DMS 273 (cell line): ENCODE results near the gene LPCAT3.
"Not testable (repeated sequence)": the region's sequence is repeated elsewhere in the genome, so short reads cannot be mapped to it uniquely, and the experiment has no call there.

ENCODE experiments used
- DNase-seq: peaks from one replicate; lab custom pipeline; 2025; ENCODE audit not compliant: unreplicated experiment; lab: John Stamatoyannopoulos, UW

LPCAT3 gene

GRCh38 chr12:7038591-7038990, 20.3 kb upstream of the LPCAT3 start:
- no peak for DNase-seq

DNA sequence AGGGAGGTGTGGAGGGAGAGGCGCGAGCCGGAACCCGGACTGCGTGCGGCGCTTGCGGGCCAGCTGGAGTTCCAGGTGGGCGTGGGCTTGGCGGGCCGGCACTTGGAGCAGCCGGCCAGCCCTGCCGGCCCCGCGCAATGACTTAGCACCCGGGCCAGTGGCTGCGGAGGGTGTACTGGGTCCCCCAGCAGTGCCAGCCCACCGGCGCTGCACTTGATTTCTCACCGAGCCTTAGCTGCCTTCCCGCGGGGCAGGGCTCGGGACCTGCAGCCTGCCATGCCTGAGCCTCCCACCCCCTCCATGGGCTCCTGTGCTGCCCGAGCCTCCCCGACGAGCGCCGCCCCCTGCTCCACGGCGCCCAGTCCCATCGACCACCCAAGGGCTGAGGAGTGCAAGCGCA, 19.1 kb upstream of the LPCAT3 start:
- DNase-seq, result not testable (repeated sequence)

DNA sequence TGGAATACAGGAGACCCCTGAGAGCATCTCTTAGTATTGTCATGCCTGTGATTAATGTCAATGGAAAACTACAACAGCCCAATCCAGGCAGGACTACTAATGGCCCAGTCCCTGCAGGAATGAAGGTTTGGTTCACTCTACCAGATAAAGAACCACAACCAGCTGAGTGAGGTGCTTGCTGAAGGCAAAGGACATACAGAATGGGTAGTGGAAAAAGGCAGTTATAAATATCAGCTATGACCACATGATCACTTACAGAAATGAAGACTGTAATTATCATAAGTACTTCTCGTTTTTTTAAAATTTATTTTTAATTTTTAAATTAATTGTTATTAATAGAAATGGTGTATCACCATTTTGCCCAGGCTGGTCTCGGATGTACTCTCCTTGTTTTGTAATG, 17.2 kb upstream of the LPCAT3 start:
- DNase-seq, result no peak

GRCh38 chr12:7034464-7034863, 16.2 kb upstream of the LPCAT3 start:
- DNase-seq, result no peak

GRCh38 chr12:7032990-7033389, 14.7 kb upstream of the LPCAT3 start:
- no peak for DNase-seq

- no peak for DNase-seq
These were observed 13.0 kb upstream of the LPCAT3 start for GRCh38 chr12:7031306-7031705.

DNA sequence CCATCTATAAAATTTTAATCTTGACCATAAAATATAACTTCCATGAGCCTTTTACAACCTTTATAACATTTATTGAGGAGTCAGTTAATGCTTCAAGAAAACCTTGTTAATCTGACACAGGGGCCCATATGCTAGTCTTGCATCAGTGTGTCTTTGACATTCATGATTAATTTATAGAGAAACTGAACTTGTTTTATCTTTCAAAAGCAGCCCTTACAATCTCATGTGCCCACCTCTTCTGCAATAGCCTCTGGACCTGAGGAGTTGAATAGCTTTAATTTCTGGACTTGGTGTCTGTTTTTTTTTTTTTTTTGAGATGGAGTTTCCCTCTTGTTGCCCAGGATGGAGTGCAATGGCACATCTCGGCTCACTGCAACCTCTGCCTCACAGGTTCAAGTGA, 8.6 kb upstream of the LPCAT3 start:
- no peak for DNase-seq

GRCh38 chr12:7023114-7023513, 4.8 kb upstream of the LPCAT3 start:
- DNase-seq, result no peak

GRCh38 chr12:7021956-7022355, 3.7 kb upstream of the LPCAT3 start:
- DNase-seq, result no peak

- DNase-seq, result peak; percentile 36
These were observed 830 bp upstream of the LPCAT3 start for GRCh38 chr12:7019043-7019569.

DNA sequence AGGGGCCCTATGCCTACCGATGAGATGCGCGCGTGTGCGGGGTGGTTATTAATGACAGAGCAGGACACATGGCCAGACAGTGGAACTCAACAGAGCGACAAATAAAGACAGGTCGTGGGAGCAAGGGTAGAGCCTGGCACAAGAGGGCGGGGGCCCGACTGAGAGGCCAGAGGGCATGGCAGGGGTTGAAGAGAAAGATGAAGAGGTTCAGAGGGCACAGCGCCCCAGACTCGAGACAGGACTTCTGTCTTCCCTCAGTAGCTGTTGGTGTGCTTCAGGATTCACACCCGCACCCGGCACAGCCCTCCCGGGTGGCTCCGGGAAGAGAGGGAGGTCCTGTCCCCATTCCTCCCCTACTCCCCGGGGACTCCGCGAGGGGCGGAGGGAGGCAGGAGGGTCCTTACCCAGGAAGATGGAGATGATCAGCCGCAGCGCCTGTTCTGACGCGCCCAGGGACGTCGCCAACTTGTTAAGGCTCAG, 366 bp downstream of the LPCAT3 start:
- peak; percentile 79 for DNase-seq

GRCh38 chr12:7016958-7017571, 1.2 kb downstream of the LPCAT3 start:
- peak; percentile 6 for DNase-seq

GRCh38 chr12:7015555-7016370, 2.5 kb downstream of the LPCAT3 start:
- DNase-seq, result no peak

DNA sequence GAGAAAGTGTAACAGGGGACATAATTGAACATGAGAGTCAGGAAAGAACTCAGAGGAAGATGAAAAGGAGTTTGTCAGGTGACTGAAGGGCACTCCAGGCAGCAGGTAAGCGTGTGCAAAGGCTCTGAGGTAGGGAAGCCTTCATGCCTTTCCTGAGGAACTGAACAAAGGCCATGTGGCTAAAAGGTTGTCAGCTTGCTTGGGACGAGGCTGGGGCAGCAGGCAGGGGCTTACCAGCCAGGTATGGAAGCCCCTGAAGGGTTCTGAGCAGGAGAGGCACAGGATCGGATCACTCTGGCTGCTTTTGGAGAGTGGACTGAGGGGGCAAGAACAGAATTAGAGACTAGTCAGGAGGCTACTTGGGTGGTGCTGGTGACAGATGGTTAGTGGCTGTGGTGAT, 5.2 kb downstream of the LPCAT3 start:
- no peak for DNase-seq

- DNase-seq, result no peak
These were observed 6.2 kb downstream of the LPCAT3 start for GRCh38 chr12:7012024-7012607.

DNA sequence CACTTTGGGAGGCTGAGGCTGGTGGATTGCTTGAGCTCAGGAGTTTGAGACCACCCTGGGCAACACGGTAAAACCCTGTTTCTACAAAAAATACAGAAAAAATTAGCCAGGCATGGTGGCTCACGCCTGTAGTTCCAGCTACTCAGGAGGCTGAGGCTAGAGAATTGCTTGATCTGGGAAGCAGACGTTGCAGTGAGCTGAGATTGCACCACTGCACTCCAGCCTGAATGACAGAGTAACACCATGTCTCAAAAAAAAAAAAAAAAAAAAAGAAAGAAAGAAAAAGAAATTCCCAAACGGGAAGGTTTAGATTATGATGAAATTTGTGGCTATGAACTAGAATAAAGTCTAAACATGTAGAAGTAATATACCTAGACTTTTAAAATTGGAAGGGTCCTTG, 6.9 kb downstream of the LPCAT3 start:
- DNase-seq, result not testable (repeated sequence)

GRCh38 chr12:7009512-7009911, 8.8 kb downstream of the LPCAT3 start:
- no peak for DNase-seq

DNA sequence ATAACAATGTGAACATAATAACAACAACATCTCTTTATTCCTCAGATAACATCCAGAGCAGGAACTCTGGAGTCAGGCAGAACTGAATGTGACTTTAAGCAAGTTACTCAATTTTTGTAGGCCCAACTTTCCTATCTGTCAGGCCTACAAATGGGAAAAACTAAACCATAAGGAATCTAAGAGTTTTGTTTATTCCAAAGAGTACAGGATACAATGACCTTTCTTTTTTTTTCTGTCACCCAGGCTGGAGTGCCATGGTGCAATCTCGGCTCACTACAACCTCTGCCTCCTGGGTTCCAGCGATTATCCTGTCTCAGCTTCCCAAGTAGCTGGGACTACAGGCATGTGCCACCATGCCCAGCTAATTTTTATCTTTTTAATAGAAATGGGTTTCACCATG, 9.4 kb downstream of the LPCAT3 start:
- DNase-seq, result no peak

DNA sequence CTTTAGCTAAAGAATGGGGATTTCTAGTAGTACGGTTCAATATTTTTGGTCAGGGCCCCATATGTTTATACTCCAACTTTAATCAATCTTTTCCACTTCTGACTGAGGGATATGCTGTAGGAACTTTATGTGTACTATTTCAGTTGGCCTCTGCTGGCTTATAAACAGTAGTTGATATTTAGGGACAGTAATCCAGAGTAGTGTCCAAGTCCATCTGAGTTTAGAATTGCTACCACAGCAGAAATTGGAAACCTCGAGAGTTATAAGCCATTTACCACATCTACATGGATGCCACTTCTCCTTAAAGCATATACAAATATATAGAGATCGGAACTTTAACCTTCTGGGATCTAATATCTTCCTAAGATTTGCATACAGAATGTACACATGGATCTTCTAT, 11.6 kb downstream of the LPCAT3 start:
- DNase-seq, result no peak

- DNase-seq, result no peak
These were observed 13.0 kb downstream of the LPCAT3 start for GRCh38 chr12:7005311-7005710.

GRCh38 chr12:7004840-7005239, 13.4 kb downstream of the LPCAT3 start:
- no peak for DNase-seq

DNA sequence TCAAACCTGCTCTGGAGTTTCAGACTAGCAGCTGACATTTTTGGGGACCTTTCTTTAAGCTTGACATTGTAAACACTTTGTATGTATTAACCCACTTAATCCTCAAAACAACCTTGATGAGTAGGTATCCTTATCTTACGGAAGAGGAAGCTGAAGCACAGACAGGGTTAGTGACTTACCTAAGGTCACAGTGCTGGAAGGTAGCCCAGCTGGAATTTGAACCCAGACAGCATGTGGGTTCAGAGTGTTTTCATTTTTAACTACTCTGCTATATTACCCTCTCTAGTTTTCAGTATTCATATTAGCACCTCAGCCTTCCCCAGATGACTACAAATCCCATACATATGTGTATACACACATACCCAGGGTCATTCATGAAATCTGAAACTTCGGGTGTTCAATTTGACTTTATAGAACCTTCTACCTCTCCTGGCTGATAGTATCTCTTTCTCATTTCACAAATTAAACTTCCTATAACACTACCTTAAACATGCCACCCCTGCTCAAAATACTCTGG, 13.9 kb downstream of the LPCAT3 start:
- DNase-seq, result no peak
